ENCODE data around the gene FAM53B. TPM values are rescaled to one million over a fixed set of nuclear protein-coding genes. Genes with fewer than 3 reads are reported as not detected.

FAM53B gene
- total RNA-seq, 1 donor from 2014 or later = 41.3 TPM

GRCh38 chr10:124594240-124594639 lies 149.9 kb downstream of the FAM53B start:
- no peak for TF ChIP-seq CTCF (conservative IDR thresholded peaks at IDR 0.05)
- DNase-seq (ENCODE audit: low read depth, low spot score) = no peak
- Mint-ChIP-seq H3K4me1 (peaks cover 14% of the 10 kb centered on the region), H3K27me3 (ENCODE audit: low read depth) (no peaks in the 10 kb centered on the region), H3K4me3 (no peak overlapping the region), H3K27ac (ENCODE audit: unreplicated experiment) (no peak overlapping the region), H3K9me3 (peaks cover 2% of the 10 kb centered on the region), H3K36me3 (ENCODE audit: low read depth) (no peaks in the 10 kb centered on the region)

DNA sequence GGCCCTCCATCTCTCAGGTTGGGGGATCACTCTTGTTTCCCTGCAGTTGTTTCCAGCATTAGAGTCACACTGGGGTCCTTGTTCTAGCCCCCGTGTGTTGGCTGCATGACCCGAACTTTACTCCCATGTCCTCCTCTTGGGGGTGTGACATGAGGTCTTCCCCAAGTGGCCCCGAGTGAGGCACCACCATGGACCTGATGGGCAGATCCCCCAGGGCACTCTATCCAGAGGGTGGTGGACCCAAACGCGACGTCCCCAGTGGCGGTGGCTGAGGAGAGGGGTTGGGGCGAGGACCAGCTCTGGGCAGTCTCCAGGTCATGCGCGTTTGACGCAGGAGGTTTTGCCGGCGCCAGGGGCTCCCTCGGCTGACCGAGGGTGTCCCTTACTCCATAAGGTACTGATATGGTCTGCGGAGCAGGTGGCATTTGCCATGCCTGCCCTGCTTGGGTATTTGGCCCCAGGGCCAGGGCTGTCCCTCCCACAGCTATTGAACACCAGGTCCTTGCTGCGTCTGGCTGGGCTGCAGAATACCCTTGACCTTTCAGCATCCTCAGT lies 150.7 kb downstream of the FAM53B start:
- H3K4me3 Mint-ChIP-seq = no peak overlapping the region

DNA sequence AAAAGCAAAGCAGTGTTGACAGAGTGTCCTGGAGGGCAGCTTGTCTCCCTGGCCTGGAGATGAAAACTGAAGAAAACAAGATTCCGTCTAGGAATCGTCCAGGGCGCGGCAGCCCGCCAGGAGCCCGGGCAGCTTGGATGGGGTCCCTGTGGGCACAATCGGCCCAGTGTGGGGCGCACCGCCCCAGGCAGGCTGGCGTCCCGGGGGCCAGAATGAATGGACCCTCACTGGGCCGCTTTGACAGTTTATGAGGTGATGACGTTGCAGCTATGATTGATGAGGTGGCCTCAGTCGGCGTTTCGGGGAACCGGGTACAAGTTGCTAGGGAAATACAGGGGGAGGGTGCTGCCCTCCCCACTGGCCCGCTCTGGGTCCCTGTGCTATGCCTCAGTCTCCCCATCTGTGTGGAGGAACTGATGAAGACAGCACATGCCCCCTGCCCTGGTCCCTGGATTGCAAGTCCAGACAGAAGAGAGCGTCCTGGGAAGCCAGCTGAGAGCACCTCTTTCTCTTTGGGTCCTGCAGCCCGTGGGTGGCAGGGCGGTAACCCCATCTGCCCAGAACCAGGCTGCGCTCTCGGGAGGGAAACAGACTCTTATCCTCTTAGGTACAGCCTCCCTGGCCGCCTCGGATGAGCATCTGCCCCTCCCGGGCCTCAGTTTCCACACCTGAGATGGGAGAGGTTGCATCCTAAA lies 151.3 kb downstream of the FAM53B start:
- no peak overlapping the region for H3K27ac Mint-ChIP-seq (ENCODE audit: unreplicated experiment)
- no peaks in the 10 kb centered on the region for H3K27me3 Mint-ChIP-seq (ENCODE audit: low read depth)
- no peak for DNase-seq (ENCODE audit: low read depth, low spot score)
- TF ChIP-seq CTCF (conservative IDR thresholded peaks at IDR 0.05) = no peak
- no peaks in the 10 kb centered on the region for H3K36me3 Mint-ChIP-seq (ENCODE audit: low read depth)
- H3K9me3 Mint-ChIP-seq = peaks cover 2% of the 10 kb centered on the region
- no peak overlapping the region for H3K4me3 Mint-ChIP-seq
- H3K4me1 Mint-ChIP-seq = peaks cover 22% of the 10 kb centered on the region

More for the DNA sequence above, 150.7 kb downstream of the FAM53B start:
- H3K27me3 Mint-ChIP-seq (ENCODE audit: low read depth) = no peaks in the 10 kb centered on the region
- no peak overlapping the region for H3K27ac Mint-ChIP-seq (ENCODE audit: unreplicated experiment)
- peaks cover 2% of the 10 kb centered on the region for H3K9me3 Mint-ChIP-seq
- no peak for DNase-seq (ENCODE audit: low read depth, low spot score)
- H3K4me1 Mint-ChIP-seq = peaks cover 20% of the 10 kb centered on the region
- no peaks in the 10 kb centered on the region for H3K36me3 Mint-ChIP-seq (ENCODE audit: low read depth)
- no peak for TF ChIP-seq CTCF (conservative IDR thresholded peaks at IDR 0.05)

DNA sequence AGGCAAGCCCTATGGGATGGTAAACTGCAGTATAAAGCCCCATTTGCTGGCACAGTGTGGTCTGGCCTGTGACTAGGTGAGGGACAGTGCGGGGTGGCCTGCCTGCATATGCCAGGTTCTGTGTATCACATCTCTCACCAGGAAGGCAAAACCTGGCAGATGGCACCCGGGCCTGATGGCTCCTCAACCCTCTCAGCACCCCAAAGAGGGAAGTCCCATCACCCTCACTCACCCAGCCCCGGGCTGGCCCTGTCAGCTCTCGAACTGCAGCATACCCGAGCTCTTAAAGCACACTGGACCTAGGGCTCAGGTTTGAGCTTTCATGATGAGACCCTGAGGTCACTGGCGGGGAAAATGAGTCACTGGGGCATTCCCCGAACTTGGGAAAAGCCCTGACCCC lies 152.1 kb downstream of the FAM53B start:
- TF ChIP-seq CTCF (conservative IDR thresholded peaks at IDR 0.05) = no peak
- no peak for DNase-seq (ENCODE audit: low read depth, low spot score)
- no peak overlapping the region for H3K4me3 Mint-ChIP-seq
- no peaks in the 10 kb centered on the region for H3K27me3 Mint-ChIP-seq (ENCODE audit: low read depth)
- peaks cover 22% of the 10 kb centered on the region for H3K4me1 Mint-ChIP-seq
- H3K9me3 Mint-ChIP-seq = peaks cover 2% of the 10 kb centered on the region
- H3K36me3 Mint-ChIP-seq (ENCODE audit: low read depth) = no peaks in the 10 kb centered on the region
- no peak overlapping the region for H3K27ac Mint-ChIP-seq (ENCODE audit: unreplicated experiment)

GRCh38 chr10:124591123-124591495 lies 153.1 kb downstream of the FAM53B start:
- H3K9me3 Mint-ChIP-seq = peaks cover 2% of the 10 kb centered on the region
- H3K4me1 Mint-ChIP-seq = peaks cover 28% of the 10 kb centered on the region
- TF ChIP-seq CTCF (conservative IDR thresholded peaks at IDR 0.05) = no peak
- DNase-seq (ENCODE audit: low read depth, low spot score) = no peak
- H3K36me3 Mint-ChIP-seq (ENCODE audit: low read depth) = no peaks in the 10 kb centered on the region
- H3K27ac Mint-ChIP-seq (ENCODE audit: unreplicated experiment) = no peak overlapping the region
- H3K4me3 Mint-ChIP-seq = no peak overlapping the region
- H3K27me3 Mint-ChIP-seq (ENCODE audit: low read depth) = no peaks in the 10 kb centered on the region
